B cell (primary cell): ENCODE data around the gene B9D2.

Source experiments
- CTCF ChIP-seq: fragments of 200-600 bp; IDR thresholded peaks from one replicate; pipeline ENCODE4 v1.8.0; 2022; ENCODE audit warnings: antibody characterized with exemption, mild to moderate bottlenecking
- EZH2 ChIP-seq: IDR thresholded peaks from 2 replicates; pipeline ENCODE4 v1.6.1; 2012; ENCODE audit warnings: borderline replicate concordance, low read depth, mild to moderate bottlenecking, moderate library complexity, low read length; ENCODE audit not compliant: insufficient read depth, poor library complexity, severe bottlenecking

- TF ChIP-seq CTCF (no peak), EZH2 (no peak)
Observed at GRCh38 chr19:41330481-41330880, 33.5 kb downstream of the B9D2 start.
